ENCODE data around the gene HMCN1.

DNA sequence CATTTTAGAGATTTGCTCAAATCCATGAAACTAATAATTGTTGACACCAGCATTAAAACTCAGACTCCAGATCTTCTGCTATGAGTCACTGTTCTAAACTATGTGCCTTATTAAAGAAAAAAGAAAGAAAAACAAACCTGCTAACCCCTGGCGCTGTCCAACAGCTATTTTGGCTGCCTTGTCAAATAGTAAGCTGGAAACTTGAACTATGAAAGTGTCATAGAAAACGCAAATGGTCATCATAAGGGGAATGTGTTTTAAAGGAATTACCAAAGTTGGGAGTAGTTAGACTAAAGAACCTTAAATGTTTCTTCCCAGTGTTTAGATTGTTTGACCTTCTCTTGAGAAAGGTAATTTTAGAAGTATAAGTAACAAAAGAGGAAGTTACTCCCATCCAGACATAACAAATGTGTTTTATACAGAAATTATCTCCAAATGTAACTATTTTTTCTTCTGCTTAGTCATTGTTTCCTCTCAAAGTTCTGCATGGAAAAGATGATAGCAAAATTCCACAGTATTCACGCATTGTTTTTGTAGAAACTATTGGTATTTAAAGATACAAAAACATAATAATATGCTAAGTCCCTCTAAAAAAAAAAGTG, 368.5 kb downstream of the HMCN1 start:
- TF ChIP-seq, protein P1, sequence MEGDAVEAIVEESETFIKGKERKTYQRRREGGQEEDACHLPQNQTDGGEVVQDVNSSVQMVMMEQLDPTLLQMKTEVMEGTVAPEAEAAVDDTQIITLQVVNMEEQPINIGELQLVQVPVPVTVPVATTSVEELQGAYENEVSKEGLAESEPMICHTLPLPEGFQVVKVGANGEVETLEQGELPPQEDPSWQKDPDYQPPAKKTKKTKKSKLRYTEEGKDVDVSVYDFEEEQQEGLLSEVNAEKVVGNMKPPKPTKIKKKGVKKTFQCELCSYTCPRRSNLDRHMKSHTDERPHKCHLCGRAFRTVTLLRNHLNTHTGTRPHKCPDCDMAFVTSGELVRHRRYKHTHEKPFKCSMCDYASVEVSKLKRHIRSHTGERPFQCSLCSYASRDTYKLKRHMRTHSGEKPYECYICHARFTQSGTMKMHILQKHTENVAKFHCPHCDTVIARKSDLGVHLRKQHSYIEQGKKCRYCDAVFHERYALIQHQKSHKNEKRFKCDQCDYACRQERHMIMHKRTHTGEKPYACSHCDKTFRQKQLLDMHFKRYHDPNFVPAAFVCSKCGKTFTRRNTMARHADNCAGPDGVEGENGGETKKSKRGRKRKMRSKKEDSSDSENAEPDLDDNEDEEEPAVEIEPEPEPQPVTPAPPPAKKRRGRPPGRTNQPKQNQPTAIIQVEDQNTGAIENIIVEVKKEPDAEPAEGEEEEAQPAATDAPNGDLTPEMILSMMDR (IDR thresholded peaks at IDR 0.05; ENCODE audit: poor library complexity, severe bottlenecking), result no peak
- TF ChIP-seq, protein P2, sequence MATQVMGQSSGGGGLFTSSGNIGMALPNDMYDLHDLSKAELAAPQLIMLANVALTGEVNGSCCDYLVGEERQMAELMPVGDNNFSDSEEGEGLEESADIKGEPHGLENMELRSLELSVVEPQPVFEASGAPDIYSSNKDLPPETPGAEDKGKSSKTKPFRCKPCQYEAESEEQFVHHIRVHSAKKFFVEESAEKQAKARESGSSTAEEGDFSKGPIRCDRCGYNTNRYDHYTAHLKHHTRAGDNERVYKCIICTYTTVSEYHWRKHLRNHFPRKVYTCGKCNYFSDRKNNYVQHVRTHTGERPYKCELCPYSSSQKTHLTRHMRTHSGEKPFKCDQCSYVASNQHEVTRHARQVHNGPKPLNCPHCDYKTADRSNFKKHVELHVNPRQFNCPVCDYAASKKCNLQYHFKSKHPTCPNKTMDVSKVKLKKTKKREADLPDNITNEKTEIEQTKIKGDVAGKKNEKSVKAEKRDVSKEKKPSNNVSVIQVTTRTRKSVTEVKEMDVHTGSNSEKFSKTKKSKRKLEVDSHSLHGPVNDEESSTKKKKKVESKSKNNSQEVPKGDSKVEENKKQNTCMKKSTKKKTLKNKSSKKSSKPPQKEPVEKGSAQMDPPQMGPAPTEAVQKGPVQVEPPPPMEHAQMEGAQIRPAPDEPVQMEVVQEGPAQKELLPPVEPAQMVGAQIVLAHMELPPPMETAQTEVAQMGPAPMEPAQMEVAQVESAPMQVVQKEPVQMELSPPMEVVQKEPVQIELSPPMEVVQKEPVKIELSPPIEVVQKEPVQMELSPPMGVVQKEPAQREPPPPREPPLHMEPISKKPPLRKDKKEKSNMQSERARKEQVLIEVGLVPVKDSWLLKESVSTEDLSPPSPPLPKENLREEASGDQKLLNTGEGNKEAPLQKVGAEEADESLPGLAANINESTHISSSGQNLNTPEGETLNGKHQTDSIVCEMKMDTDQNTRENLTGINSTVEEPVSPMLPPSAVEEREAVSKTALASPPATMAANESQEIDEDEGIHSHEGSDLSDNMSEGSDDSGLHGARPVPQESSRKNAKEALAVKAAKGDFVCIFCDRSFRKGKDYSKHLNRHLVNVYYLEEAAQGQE (IDR thresholded peaks at IDR 0.05; ENCODE audit: borderline replicate concordance), result no peak
- no peak for TF ChIP-seq TAF1 (IDR thresholded peaks at IDR 0.05; ENCODE audit: low read depth)
- no peak for TF ChIP-seq EZH2 (IDR thresholded peaks at IDR 0.05; ENCODE audit: borderline replicate concordance, insufficient read depth, low read length, poor library complexity, severe bottlenecking)
